Neuronal stem cell (in vitro differentiated cells): ENCODE results near the gene ZRANB1.

Experiments used
- DNase-seq: peaks from one replicate; pipeline ENCODE4 v3.0.0-alpha.2; 2013; ENCODE audit warnings: low spot score
- H2AFZ ChIP-seq: one replicate; pipeline ENCODE4 v1.6.1; 2013; ENCODE audit warnings: mild to moderate bottlenecking, low read length, inconsistent platforms
- H2AK5ac ChIP-seq: 2 replicates; pipeline ENCODE4 v1.6.1; 2013; ENCODE audit warnings: low read depth, mild to moderate bottlenecking, inconsistent platforms, low read length, moderate library complexity, mixed read lengths
- H2BK120ac ChIP-seq: 2 replicates; pipeline ENCODE4 v1.6.1; 2013; ENCODE audit warnings: low read depth, mild to moderate bottlenecking, inconsistent platforms, low read length, moderate library complexity, mixed read lengths
- H2BK12ac ChIP-seq: one replicate; pipeline ENCODE4 v1.6.1; 2013; ENCODE audit warnings: low read length, inconsistent platforms
- H2BK15ac ChIP-seq: 2 replicates; pipeline ENCODE4 v1.6.1; 2013; ENCODE audit warnings: mild to moderate bottlenecking, low read length, inconsistent platforms, mixed read lengths
- H2BK5ac ChIP-seq: one replicate; pipeline ENCODE4 v1.6.1; 2013; ENCODE audit warnings: inconsistent platforms, mild to moderate bottlenecking, low read length, moderate library complexity
- H3K14ac ChIP-seq: one replicate; pipeline ENCODE4 v1.6.1; 2013; ENCODE audit warnings: low read length, inconsistent platforms
- H3K18ac ChIP-seq: 2 replicates; pipeline ENCODE4 v1.6.1; 2013; ENCODE audit warnings: low read length, inconsistent platforms
- H3K23ac ChIP-seq: 2 replicates; pipeline ENCODE4 v1.6.1; 2013; ENCODE audit warnings: low read depth, mild to moderate bottlenecking, mixed read lengths, low read length, inconsistent platforms; ENCODE audit not compliant: poor library complexity
- H3K27ac ChIP-seq: replicated peaks from 3 replicates; pipeline ENCODE4 v1.5.1; 2013; ENCODE audit warnings: low read length, inconsistent platforms
- H3K27me3 ChIP-seq, 3 experiments: 2 replicates each; pipeline ENCODE4 v1.6.1; 2013; ENCODE audit warnings: low read length in 3 of 3, mild to moderate bottlenecking in 2 of 3, inconsistent platforms in 1 of 3, low read depth in 1 of 3, mixed read lengths in 1 of 3, moderate library complexity in 1 of 3; ENCODE audit not compliant: control insufficient read depth in 3 of 3, insufficient read depth in 3 of 3
- H3K36me3 ChIP-seq, 2 donors: replicated peaks in 1 of 2; 2 replicates each; pipeline ENCODE4 v1.6.1; 2013; ENCODE audit warnings: low read length in 2 of 2; ENCODE audit not compliant: control insufficient read depth in 2 of 2, insufficient read depth in 2 of 2
- H3K4ac ChIP-seq: 2 replicates; pipeline ENCODE4 v1.6.1; 2013; ENCODE audit warnings: inconsistent platforms, mild to moderate bottlenecking, low read length, moderate library complexity
- H3K4me1 ChIP-seq, 2 donors: 1 replicate in 1 of 2; 2 replicates in 1 of 2; pipeline ENCODE4 v1.6.1; 2013; ENCODE audit warnings: low read length in 2 of 2, low read depth in 1 of 2; ENCODE audit not compliant: control insufficient read depth in 2 of 2, insufficient read depth in 1 of 2
- H3K4me2 ChIP-seq: one replicate; pipeline ENCODE4 v1.6.1; 2013; ENCODE audit warnings: mild to moderate bottlenecking, low read length, inconsistent platforms; ENCODE audit not compliant: insufficient read depth, poor library complexity, severe bottlenecking
- H3K4me3 ChIP-seq, 2 donors: 2 replicates each; pipeline ENCODE4 v1.5.1; 2013; ENCODE audit warnings: low read length in 2 of 2, mild to moderate bottlenecking in 2 of 2, inconsistent platforms in 1 of 2, moderate library complexity in 1 of 2
- H3K79me1 ChIP-seq: one replicate; pipeline ENCODE4 v1.6.1; 2013; ENCODE audit warnings: low read depth, mild to moderate bottlenecking, inconsistent platforms, low read length, moderate library complexity
- H3K9ac ChIP-seq: one replicate; pipeline ENCODE4 v1.6.1; 2013; ENCODE audit warnings: mild to moderate bottlenecking, low read depth, low read length, inconsistent platforms; ENCODE audit not compliant: poor library complexity
- H3K9me3 ChIP-seq, 2 donors: replicated peaks in 1 of 2; 2 replicates each; pipeline versions ENCODE3 to v1.6.1; 2013; ENCODE audit warnings: low read length in 2 of 2, mild to moderate bottlenecking in 2 of 2, inconsistent platforms in 1 of 2, low read depth in 1 of 2, mixed read lengths in 1 of 2, moderate library complexity in 1 of 2; ENCODE audit not compliant: control insufficient read depth in 2 of 2, insufficient read depth in 1 of 2
- H4K8ac ChIP-seq: one replicate; pipeline ENCODE4 v1.6.1; 2013; ENCODE audit warnings: low read depth, mild to moderate bottlenecking, inconsistent platforms, low read length, moderate library complexity
- H4K91ac ChIP-seq: one replicate; pipeline ENCODE4 v1.6.1; 2013; ENCODE audit warnings: low read length, low read depth, mild to moderate bottlenecking, inconsistent platforms; ENCODE audit not compliant: poor library complexity
- WGBS, 2 donors: extraction: QIAGEN DNeasy Blood & Tissue Kit; methylation state at CpG; one replicate each; pipeline ENCODE4 v1.1.7; 2013; ENCODE audit warnings: missing lambda C conversion rate in 2 of 2, mixed read lengths in 1 of 2; ENCODE audit not compliant: insufficient read length in 2 of 2, insufficient replicate concordance in 1 of 2; ENCODE audit errors: extremely low coverage in 2 of 2; 5-methylcytosine and 5-hydroxymethylcytosine counted together

ZRANB1 gene

DNA sequence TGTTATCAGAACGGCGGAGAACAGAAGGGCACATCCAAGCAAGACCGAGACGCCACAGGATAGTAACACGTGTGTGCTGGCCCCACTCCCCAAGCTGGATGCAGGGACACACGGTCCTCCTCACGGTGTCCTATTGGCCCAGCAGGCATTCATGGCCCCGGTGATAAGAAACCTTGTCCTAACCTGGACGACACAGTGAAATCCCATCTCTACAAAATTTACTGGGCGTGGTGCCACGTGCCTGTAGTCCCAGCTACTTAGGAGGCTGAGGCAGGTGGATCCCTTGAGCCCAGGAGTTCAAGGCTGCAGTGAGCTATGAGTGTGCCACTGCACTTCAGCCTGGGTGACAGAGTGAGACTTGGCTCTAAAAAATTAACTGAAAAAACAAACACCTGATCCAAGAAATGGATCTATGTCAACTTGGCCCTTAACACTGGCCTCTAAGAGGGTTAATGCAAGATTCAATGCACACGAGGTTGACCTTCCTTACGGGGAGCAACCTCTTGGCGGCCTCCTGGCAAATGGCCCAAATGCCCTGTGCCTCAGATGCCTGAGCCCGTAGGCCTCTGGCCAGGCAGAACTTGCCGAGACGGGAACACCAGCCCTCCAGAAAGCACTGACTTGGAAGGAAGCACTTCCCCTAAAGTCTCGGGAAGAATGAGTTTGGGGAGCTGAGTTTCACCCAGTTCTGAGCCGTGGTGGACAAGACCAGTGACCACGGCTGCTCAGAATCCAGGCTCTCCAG, 72.3 kb downstream of the ZRANB1 start:
- Histone ChIP-seq H4K8ac (no peak overlapping the region), H3K14ac (no peak overlapping the region), H4K91ac (no peak overlapping the region), H3K4me1 (peaks cover 0 to 10% of the 10 kb centered on the region in 2 donors), H3K79me1 (peaks cover 19% of the 10 kb centered on the region), H3K36me3 (peaks cover 9 to 59% of the 10 kb centered on the region in 2 donors), H3K9me3 (peaks cover 2 to 6% of the 10 kb centered on the region in 2 donors), H2AFZ (no peak overlapping the region), H2BK15ac (no peak overlapping the region), H3K27me3 (no peaks in the 10 kb centered on the region), H3K4me2 (no peak overlapping the region), H3K4me3 (no peak overlapping the region), H3K27ac (no peak overlapping the region), H2AK5ac (no peak overlapping the region), H2BK12ac (no peak overlapping the region), H2BK120ac (no peak overlapping the region), H3K23ac (no peak overlapping the region), H3K18ac (no peak overlapping the region), H3K9ac (no peak overlapping the region), H2BK5ac (no peak overlapping the region), H3K4ac (no peak overlapping the region)
- no peak for DNase-seq
- WGBS, 2 donors, result no CpG with 5 or more reads among the region's 20 CpGs

- Histone ChIP-seq H3K79me1 (peaks cover 21% of the 10 kb centered on the region), H2BK120ac (no peak overlapping the region), H3K27me3 (no peaks in the 10 kb centered on the region), H3K4me3 (no peak overlapping the region), H3K23ac (no peak overlapping the region), H3K9ac (no peak overlapping the region), H3K9me3 (peaks cover 6 to 12% of the 10 kb centered on the region in 2 donors), H3K14ac (no peak overlapping the region), H2BK15ac (no peak overlapping the region), H3K18ac (no peak overlapping the region), H4K91ac (no peak overlapping the region), H2BK12ac (no peak overlapping the region), H3K27ac (no peak overlapping the region), H3K4me1 (peaks cover 0 to 5% of the 10 kb centered on the region in 2 donors), H3K36me3 (peaks cover 9 to 66% of the 10 kb centered on the region in 2 donors), H4K8ac (no peak overlapping the region), H2BK5ac (no peak overlapping the region), H2AFZ (no peak overlapping the region), H3K4me2 (no peak overlapping the region), H3K4ac (no peak overlapping the region), H2AK5ac (no peak overlapping the region)
- no CpG with 5 or more reads among the region's 19 CpGs for WGBS, 2 donors
- DNase-seq, result no peak
These were observed 73.0 kb downstream of the ZRANB1 start for GRCh38 chr10:125014836-125015355.

DNA sequence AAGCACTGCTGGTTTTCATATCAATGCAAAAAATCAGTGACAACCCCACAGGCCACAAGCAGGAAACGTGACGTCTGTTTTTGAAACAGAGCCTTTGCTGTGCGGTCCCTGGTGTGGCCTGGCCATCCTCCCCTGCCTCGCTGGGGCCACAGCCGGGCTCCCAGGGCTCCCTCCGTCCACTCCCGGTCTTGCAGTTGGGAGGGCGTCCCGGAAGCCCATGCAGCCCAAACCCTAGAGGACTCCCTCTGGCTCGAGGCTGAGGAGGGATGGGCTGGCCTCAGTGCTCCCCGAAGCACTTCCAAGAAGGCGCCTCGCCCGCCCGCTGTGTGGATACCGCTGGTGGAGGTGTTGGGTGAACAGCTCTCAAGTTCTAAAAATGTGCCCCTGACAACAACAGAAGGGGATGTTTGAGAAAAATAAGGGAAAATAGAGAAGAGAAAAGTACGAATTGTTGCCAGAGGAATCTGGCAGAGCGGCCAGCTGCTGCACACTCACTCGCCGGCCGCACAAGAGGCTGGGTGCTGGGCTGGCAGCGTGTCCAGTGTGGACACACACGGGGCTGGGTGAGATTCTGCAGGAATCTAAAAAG, 73.5 kb downstream of the ZRANB1 start:
- H3K18ac ChIP-seq, result no peak overlapping the region
- no CpG with 5 or more reads among the region's 23 CpGs for WGBS, 2 donors
- no peak overlapping the region for H2BK15ac ChIP-seq
- no peak for DNase-seq
- H4K91ac ChIP-seq, result no peak overlapping the region
- H2BK12ac ChIP-seq, result no peak overlapping the region
- H2AK5ac ChIP-seq, result no peak overlapping the region
- H3K36me3 ChIP-seq, result peaks cover 11 to 69% of the 10 kb centered on the region in 2 donors
- H3K4me1 ChIP-seq, result peaks cover 0 to 4% of the 10 kb centered on the region in 2 donors
- peaks cover 10 to 17% of the 10 kb centered on the region in 2 donors for H3K9me3 ChIP-seq
- no peak overlapping the region for H2BK120ac ChIP-seq
- no peak overlapping the region for H3K4me2 ChIP-seq
- H3K9ac ChIP-seq, result no peak overlapping the region
- no peak overlapping the region for H4K8ac ChIP-seq
- H2AFZ ChIP-seq, result no peak overlapping the region
- H3K79me1 ChIP-seq, result peaks cover 23% of the 10 kb centered on the region
- no peaks in the 10 kb centered on the region for H3K27me3 ChIP-seq
- no peak overlapping the region for H3K14ac ChIP-seq
- H2BK5ac ChIP-seq, result no peak overlapping the region
- no peak overlapping the region for H3K4ac ChIP-seq
- no peak overlapping the region for H3K23ac ChIP-seq
- no peak overlapping the region for H3K4me3 ChIP-seq
- H3K27ac ChIP-seq, result no peak overlapping the region

- Histone ChIP-seq H2BK15ac (no peak overlapping the region), H3K36me3 (peaks cover 15 to 70% of the 10 kb centered on the region in 2 donors), H3K79me1 (peaks cover 28% of the 10 kb centered on the region), H3K27ac (no peak overlapping the region), H3K4me3 (no peak overlapping the region), H2BK12ac (no peak overlapping the region), H3K27me3 (no peaks in the 10 kb centered on the region), H3K18ac (no peak overlapping the region), H3K4me2 (no peak overlapping the region), H3K9ac (no peak overlapping the region), H2BK5ac (no peak overlapping the region), H4K8ac (no peak overlapping the region), H3K4me1 (peaks cover 0 to 4% of the 10 kb centered on the region in 2 donors), H4K91ac (no peak overlapping the region), H2AK5ac (no peak overlapping the region), H3K23ac (no peak overlapping the region), H3K9me3 (peaks cover 15 to 24% of the 10 kb centered on the region in 2 donors), H3K14ac (no peak overlapping the region), H2AFZ (no peak overlapping the region), H2BK120ac (no peak overlapping the region), H3K4ac (no peak overlapping the region)
- no peak for DNase-seq
- no CpG with 5 or more reads among the region's 10 CpGs for WGBS, 2 donors
These were observed 74.2 kb downstream of the ZRANB1 start for GRCh38 chr10:125016123-125016522.
